GM19193 (cell line): ENCODE data around the gene PCED1B.

Experiments used
- POLR2A ChIP-seq: IDR thresholded peaks from 4 replicates; pipeline ENCODE4 v1.6.1; 2011; ENCODE audit not compliant: insufficient read depth, insufficient read length; ENCODE audit errors: extremely low read depth

PCED1B gene

GRCh38 chr12:47272412-47273190, 193.2 kb downstream of the PCED1B start:
- no peak for TF ChIP-seq POLR2A

GRCh38 chr12:47273191-47273626, 193.8 kb downstream of the PCED1B start:
- TF ChIP-seq POLR2A, result no peak

- no peak for TF ChIP-seq POLR2A
These were observed 195.3 kb downstream of the PCED1B start for GRCh38 chr12:47274760-47275159.

GRCh38 chr12:47276253-47276620, 196.8 kb downstream of the PCED1B start:
- TF ChIP-seq POLR2A, result no peak

GRCh38 chr12:47276621-47277309, 197.3 kb downstream of the PCED1B start:
- no peak for TF ChIP-seq POLR2A

GRCh38 chr12:47277972-47278448, 198.6 kb downstream of the PCED1B start:
- no peak for TF ChIP-seq POLR2A

- TF ChIP-seq POLR2A, result no peak
These were observed 201.3 kb downstream of the PCED1B start for GRCh38 chr12:47280543-47281300.

- no peak for TF ChIP-seq POLR2A
These were observed 202.3 kb downstream of the PCED1B start for GRCh38 chr12:47281667-47282171.

GRCh38 chr12:47282206-47282605, 202.8 kb downstream of the PCED1B start:
- no peak for TF ChIP-seq POLR2A
